IPS-18a (cell line): ENCODE measurements around the gene ZNF527.
"Not testable (repeated sequence)": the region's sequence is repeated elsewhere in the genome, so short reads cannot be mapped to it uniquely, and the experiment has no call there.

Experiments used
- H3K27ac ChIP-seq: one replicate; pipeline ENCODE4 v1.5.1; 2013; ENCODE audit warnings: low read length
- H3K27me3 ChIP-seq: one replicate; pipeline ENCODE4 v1.6.1; 2013; ENCODE audit warnings: mild to moderate bottlenecking, low read length; ENCODE audit not compliant: control insufficient read depth, insufficient read depth
- H3K36me3 ChIP-seq: one replicate; pipeline ENCODE4 v1.6.1; 2013; ENCODE audit warnings: low read depth, low read length; ENCODE audit not compliant: control insufficient read depth
- H3K4me1 ChIP-seq: one replicate; pipeline ENCODE4 v1.6.1; 2013; ENCODE audit warnings: low read depth, low read length; ENCODE audit not compliant: control insufficient read depth
- H3K4me3 ChIP-seq: one replicate; pipeline ENCODE4 v1.5.1; 2013; ENCODE audit warnings: low read length
- H3K9ac ChIP-seq: one replicate; pipeline ENCODE4 v1.6.1; 2013; ENCODE audit warnings: mild to moderate bottlenecking, low read length, moderate library complexity
- H3K9me3 ChIP-seq: one replicate; pipeline ENCODE4 v1.6.1; 2013; ENCODE audit warnings: low read depth, low read length; ENCODE audit not compliant: control insufficient read depth

Gene ZNF527

GRCh38 chr19:37362733-37363132 is 8.2 kb upstream of the ZNF527 start:
- H3K9ac ChIP-seq, result no peak overlapping the region
- no peak overlapping the region for H3K27ac ChIP-seq
- H3K4me1 ChIP-seq, result no peaks in the 10 kb centered on the region
- no peaks in the 10 kb centered on the region for H3K27me3 ChIP-seq
- no peak overlapping the region for H3K4me3 ChIP-seq
- H3K9me3 ChIP-seq, result peaks cover 15% of the 10 kb centered on the region
- H3K36me3 ChIP-seq, result peaks cover 28% of the 10 kb centered on the region

- not testable (repeated sequence) for H3K9me3 ChIP-seq, H3K27ac ChIP-seq, H3K27me3 ChIP-seq, H3K4me1 ChIP-seq, H3K36me3 ChIP-seq
- peak overlapping the region; percentile 79 for H3K4me3 ChIP-seq
- H3K9ac ChIP-seq, result peak overlapping the region; percentile 24
These were observed 466 bp upstream of the ZNF527 start for GRCh38 chr19:37370386-37370879.

GRCh38 chr19:37389234-37389633 is 18.3 kb downstream of the ZNF527 start:
- H3K27ac ChIP-seq, result no peak overlapping the region
- H3K4me1 ChIP-seq, result no peaks in the 10 kb centered on the region
- H3K9me3 ChIP-seq, result peaks cover 84% of the 10 kb centered on the region
- no peaks in the 10 kb centered on the region for H3K27me3 ChIP-seq
- H3K9ac ChIP-seq, result no peak overlapping the region
- H3K36me3 ChIP-seq, result peaks cover 28% of the 10 kb centered on the region
- no peak overlapping the region for H3K4me3 ChIP-seq

GRCh38 chr19:37391399-37391798 is 20.5 kb downstream of the ZNF527 start:
- H3K9ac ChIP-seq, H3K27ac ChIP-seq, H3K4me1 ChIP-seq, H3K4me3 ChIP-seq, H3K27me3 ChIP-seq: not testable (repeated sequence)
- peaks cover 21% of the 10 kb centered on the region for H3K36me3 ChIP-seq
- peaks cover 71% of the 10 kb centered on the region for H3K9me3 ChIP-seq

GRCh38 chr19:37401078-37401477 is 30.2 kb downstream of the ZNF527 start:
- Histone ChIP-seq H3K36me3 (no peaks in the 10 kb centered on the region), H3K4me1 (no peaks in the 10 kb centered on the region), H3K27me3 (no peaks in the 10 kb centered on the region), H3K9ac (no peak overlapping the region), H3K4me3 (no peak overlapping the region), H3K27ac (no peak overlapping the region), H3K9me3 (peaks cover 49% of the 10 kb centered on the region)

- Histone ChIP-seq H3K9ac (no peak overlapping the region), H3K4me1 (no peaks in the 10 kb centered on the region), H3K27me3 (no peaks in the 10 kb centered on the region), H3K9me3 (peaks cover 46% of the 10 kb centered on the region), H3K36me3 (no peaks in the 10 kb centered on the region), H3K4me3 (no peak overlapping the region), H3K27ac (no peak overlapping the region)
These were observed 32.5 kb downstream of the ZNF527 start for GRCh38 chr19:37403403-37403802.

- H3K4me1 ChIP-seq, H3K27ac ChIP-seq, H3K36me3 ChIP-seq, H3K4me3 ChIP-seq, H3K9ac ChIP-seq, H3K27me3 ChIP-seq: not testable (repeated sequence)
- H3K9me3 ChIP-seq, result peaks cover 42% of the 10 kb centered on the region
These were observed 35.4 kb downstream of the ZNF527 start for GRCh38 chr19:37406140-37406846.

- Histone ChIP-seq H3K4me1 (no peaks in the 10 kb centered on the region), H3K27me3 (no peaks in the 10 kb centered on the region), H3K4me3 (no peak overlapping the region), H3K9me3 (peaks cover 73% of the 10 kb centered on the region), H3K36me3 (peaks cover 8% of the 10 kb centered on the region), H3K9ac (no peak overlapping the region), H3K27ac (no peak overlapping the region)
These were observed 41.8 kb downstream of the ZNF527 start for GRCh38 chr19:37412700-37413099.

GRCh38 chr19:37413313-37414084 is 42.6 kb downstream of the ZNF527 start:
- H3K36me3 ChIP-seq, result peaks cover 8% of the 10 kb centered on the region
- H3K27ac ChIP-seq, result no peak overlapping the region
- no peak overlapping the region for H3K4me3 ChIP-seq
- H3K9ac ChIP-seq, result no peak overlapping the region
- H3K4me1 ChIP-seq, result no peaks in the 10 kb centered on the region
- no peaks in the 10 kb centered on the region for H3K27me3 ChIP-seq
- peaks cover 71% of the 10 kb centered on the region for H3K9me3 ChIP-seq
